ENCODE data around the gene BATF2. TPM values are rescaled to one million over a fixed set of nuclear protein-coding genes. Genes with fewer than 3 reads are reported as not detected.
"Not testable (repeated sequence)": the region's sequence is repeated elsewhere in the genome, so short reads cannot be mapped to it uniquely, and the experiment has no call there.

BATF2 gene, protein sequence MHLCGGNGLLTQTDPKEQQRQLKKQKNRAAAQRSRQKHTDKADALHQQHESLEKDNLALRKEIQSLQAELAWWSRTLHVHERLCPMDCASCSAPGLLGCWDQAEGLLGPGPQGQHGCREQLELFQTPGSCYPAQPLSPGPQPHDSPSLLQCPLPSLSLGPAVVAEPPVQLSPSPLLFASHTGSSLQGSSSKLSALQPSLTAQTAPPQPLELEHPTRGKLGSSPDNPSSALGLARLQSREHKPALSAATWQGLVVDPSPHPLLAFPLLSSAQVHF
- 0.97 TPM for polyA plus RNA-seq (ENCODE audit: insufficient read length)

DNA sequence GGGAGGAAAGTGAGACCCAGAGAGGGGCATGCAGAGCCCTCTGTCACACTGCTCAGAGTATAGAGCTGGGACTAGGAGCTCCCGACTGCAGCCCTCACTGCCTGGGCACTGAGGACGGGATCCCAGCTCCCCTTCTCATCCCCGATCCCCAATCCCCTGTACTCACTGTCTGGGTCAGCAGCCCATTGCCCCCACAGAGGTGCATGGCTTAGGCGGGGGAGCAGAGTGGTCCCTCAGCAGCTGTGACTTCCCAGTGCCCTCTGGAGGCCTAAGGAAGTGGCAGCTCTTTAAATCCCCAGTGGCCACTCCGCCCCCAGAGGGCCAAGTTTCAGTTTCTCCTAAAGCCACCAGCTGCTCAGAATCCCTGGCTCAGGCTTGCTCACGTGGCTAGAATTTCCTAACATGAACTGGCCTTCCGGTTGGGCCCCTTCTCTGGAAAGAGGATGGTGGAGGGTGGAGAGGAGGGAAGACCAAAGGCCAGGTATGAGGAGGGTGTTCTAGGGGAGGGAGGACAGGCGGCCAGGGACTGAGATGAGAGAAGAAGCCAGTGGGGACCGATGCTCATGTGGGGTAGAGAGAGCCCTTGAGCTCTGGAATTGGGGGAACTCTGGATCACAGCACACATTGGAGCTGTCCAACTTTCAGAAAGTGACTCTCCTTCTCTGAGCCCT, at the start of gene BATF2:
TSS of gene BATF2 (minus strand) at position 262 of the 671 bp plus-strand sequence. CDS start at position 205, 57 bp downstream.
- DNase-seq (ENCODE audit: low read depth), result no peak

DNA sequence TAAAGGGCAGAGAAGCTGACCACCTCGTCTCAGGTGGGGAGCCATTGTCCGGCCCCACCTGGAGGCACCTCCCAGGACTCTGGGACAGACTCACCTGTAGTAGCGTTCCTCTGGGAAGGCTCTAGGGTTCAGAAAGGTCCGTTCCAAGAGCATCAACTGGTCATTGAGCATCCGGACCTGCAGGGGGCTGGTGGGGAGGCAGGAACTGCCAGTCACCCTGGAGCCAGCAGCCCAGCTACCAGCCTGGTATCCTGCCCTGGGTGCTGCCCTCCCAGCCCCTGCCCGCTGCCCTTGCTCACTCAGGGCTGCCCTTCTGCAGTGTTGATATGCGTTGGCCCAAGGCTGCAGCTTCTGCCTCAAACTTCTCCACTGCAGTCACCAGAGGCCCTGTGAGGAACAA, 49.0 kb upstream of the BATF2 start:
- DNase-seq (ENCODE audit: low read depth), result no peak

- no peak for DNase-seq (ENCODE audit: low read depth)
These were observed 48.3 kb upstream of the BATF2 start for GRCh38 chr11:65045061-65045460.

- DNase-seq (ENCODE audit: low read depth), result no peak
These were observed 47.2 kb upstream of the BATF2 start for GRCh38 chr11:65043881-65044501.

- DNase-seq (ENCODE audit: low read depth), result no peak
These were observed 46.1 kb upstream of the BATF2 start for GRCh38 chr11:65042891-65043290.

DNA sequence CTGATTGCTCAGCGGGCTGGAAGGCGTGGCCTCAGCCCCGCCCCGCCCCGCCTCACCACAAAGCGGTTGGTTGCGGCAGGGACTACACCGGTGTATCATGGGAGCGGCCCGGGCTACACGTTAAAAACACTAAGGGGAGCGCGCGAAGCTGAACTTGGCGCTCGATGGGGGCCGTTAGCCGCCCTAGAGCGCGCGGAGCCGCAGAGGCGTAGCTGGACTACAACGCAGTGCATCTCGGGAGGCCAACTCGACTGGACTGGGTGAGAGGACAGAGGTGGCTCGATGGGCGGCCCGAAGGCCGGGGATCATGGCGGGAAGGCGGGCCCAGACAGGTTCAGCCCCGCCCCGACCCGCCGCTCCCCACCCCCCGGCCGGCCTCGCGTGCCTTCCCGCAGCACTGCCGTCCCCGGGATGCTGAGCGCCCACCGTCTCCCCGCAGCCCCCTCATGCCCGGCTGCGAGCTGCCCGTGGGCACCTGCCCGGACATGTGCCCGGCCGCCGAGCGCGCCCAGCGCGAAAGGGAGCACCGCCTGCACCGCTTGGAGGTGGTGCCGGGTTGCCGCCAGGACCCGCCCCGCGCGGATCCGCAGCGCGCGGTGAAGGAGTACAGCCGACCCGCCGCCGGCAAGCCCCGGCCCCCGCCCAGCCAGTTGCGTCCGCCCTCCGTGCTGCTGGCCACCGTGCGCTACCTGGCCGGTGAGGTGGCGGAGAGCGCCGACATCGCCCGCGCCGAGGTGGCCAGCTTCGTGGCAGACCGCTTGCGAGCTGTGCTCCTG, 44.3 kb upstream of the BATF2 start, which contains the start of gene SAC3D1:
TSS of gene SAC3D1 (plus strand) at position 364 of the 776 bp plus-strand sequence. CDS start at position 447, 83 bp downstream.
- peak; percentile 69 for DNase-seq (ENCODE audit: low read depth)

DNA sequence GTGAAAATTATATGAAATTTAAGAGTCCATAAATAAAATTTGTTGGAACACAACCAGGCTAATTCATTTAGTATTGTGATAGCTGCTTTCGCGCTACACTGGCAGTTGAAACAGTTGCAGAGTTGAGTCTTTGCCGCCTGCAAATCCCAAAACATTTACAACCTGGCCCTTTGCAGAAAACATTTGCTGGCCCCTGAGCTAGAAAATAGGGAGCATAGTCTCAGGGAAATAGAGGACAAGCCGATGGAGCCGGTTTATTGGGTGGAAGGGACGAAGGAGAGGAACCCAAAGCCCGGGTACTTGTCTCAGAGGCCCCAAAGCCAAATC, 43.7 kb upstream of the BATF2 start:
- DNase-seq (ENCODE audit: low read depth), result no peak

DNA sequence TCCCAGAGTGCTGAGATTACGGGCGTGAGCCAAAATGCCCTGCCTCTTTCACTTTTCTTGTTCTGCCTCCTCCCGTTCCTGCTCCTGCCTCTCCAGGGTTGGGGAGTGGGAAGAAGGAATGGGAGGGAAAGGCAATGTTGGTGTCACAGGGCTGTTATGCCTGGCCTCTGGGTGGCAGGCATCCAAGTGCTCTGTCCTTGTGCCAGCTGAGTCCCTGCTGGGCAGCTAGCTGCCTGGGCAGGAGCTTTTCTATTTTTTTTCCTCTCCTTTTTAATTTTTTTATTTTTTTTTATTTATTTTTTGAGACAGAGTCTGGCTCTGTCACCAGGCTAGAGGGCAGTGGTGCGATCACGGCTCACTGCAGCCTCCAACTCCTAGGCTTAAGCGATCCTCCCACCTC, 40.2 kb upstream of the BATF2 start:
- DNase-seq (ENCODE audit: low read depth), result no peak

DNA sequence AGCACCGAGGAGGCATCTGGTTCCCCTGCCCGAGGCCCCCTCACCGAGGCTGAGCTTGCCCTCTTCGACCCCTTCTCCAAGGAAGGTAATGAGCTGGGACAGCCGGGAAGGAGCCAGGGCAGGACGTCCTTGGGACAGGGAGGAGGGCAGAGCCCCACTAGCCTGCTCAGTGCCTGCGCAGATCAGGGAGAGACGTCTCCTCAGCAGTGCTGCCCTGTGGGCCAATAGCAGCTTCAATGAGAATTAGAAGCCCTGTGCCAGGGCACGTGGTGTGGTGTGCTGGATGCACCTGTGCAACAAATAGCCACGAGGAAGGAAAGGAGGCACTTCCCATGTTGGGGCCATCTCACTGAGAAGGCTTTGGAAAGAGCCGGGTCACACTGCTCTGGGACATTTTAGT, 38.8 kb upstream of the BATF2 start:
- no peak for DNase-seq (ENCODE audit: low read depth)

DNA sequence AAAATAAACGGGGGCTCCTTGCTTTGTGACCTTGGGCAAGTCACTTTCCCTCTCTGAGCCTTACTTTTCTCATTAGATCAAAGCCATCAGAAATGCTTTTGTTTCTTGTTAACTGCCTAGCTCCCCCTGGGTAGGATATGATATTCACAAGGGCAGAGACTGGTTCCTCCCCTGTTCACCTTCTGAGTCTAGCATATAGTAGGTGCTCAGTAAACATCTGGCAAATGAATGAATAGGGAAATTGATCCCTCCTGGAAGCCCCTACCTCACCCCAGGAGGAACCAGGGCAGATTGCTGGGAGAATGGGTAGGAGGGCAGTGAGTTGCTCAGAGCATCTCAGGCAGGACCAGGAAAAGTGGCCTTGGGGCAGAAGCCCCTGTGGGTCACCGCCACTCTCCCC, 37.7 kb upstream of the BATF2 start:
- no peak for DNase-seq (ENCODE audit: low read depth)

GRCh38 chr11:65032216-65032615, 35.4 kb upstream of the BATF2 start:
- no peak for DNase-seq (ENCODE audit: low read depth)

DNA sequence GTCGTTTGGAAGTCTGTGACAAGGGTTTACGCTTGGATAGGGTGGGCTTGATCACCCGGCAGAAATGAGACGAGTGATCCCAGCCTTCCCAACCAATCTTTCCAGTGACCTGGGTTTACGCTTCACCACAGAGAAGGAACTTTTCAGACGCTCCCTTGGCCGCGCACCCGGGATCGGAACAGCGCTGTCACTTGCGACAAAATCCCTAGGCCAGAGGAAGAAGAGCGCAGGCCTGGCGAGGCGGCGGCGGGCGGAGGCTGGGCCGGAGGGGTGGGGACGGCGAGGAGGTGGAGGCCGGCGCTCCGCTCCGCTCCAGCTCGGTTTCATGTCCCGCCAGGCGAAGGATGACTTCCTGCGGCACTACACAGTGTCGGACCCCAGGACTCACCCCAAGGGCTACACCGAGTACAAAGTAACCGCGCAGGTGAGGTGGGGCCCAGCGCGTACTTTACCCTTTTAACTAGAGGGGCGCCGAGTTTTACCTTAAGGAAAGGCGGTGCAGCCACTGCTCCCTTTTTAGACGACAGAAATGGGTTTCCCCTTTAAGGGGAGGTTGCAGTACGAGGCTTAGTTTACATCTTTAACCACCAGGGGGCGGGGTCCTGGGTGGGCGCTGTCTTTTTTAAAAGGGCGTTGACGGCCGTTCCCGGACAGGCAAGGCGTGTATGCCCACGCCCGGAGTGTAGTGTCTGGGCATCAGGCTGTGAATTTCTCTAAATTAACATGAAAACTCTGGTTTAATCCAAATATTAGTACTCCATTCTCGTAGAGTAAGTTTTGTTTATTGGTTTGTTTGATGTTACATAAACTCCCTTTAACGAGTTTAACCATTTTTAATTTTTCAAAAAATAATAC, 30.7 kb upstream of the BATF2 start, which contains the start of gene SNX15:
TSS of gene SNX15 (plus strand) at position 227 of the 855 bp plus-strand sequence. CDS start at position 326, 99 bp downstream.
- DNase-seq (ENCODE audit: low read depth), result peak; percentile 93

DNA sequence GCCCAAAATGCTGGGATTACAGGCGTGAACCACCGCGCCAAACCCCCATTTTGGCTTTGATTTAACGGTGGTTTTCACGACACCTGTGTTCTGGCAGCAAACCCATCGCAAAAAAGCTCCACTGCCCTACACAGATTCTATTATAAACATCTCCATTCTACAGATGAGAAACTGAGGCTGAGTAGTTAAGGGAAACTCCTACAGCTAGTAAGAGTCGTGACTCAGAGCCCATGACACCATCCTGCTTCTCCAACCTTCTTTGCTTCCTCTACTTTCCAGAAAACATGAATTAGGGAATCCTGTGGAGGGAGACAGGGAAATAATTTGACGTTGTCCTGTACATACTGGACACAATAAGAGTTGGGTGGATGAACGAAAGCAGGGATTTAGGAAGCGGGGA, 30.0 kb upstream of the BATF2 start:
- DNase-seq (ENCODE audit: low read depth), result no peak

GRCh38 chr11:65023502-65023901, 26.7 kb upstream of the BATF2 start:
- not testable (repeated sequence) for DNase-seq (ENCODE audit: low read depth)

GRCh38 chr11:65021509-65021908, 24.7 kb upstream of the BATF2 start:
- no peak for DNase-seq (ENCODE audit: low read depth)

DNA sequence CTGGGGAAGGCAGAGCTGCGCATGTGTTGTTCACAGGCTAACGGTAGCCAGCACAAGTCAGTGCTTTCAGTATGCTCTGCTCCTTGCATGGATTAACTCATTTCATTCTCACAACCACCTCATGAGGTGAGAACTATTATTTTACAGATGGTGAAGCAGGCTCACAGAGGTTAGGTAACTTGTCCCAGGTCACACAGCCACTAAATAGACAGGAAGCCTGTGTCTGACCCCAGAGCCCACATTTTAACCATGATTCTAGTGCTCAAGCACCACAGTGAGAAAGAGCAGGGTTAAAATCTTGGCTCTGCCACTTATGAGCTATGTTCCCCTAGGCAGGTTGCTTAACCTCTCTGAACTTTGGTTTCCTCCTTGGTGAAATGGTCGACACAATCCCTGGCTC, 24.2 kb upstream of the BATF2 start:
- no peak for DNase-seq (ENCODE audit: low read depth)

DNA sequence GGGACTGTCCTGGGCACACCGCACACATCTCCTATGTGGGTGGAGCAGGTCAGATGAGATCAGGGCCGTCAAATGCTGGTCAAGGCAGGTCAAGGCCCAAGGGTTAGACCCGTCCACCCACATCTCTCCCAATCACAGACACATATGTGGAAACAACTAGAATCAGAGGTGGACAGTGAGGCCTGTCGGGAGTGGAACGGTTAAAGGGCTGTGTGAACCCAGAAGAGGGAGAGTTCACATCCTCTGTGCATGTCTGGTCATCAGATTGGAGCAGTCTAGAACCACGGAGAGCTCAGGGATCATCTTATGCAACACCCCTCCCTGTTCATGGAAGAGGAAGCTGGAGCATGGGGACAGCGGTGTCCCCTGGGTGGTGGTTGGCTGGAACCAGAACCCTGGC, 23.1 kb upstream of the BATF2 start:
- DNase-seq (ENCODE audit: low read depth), result no peak

DNA sequence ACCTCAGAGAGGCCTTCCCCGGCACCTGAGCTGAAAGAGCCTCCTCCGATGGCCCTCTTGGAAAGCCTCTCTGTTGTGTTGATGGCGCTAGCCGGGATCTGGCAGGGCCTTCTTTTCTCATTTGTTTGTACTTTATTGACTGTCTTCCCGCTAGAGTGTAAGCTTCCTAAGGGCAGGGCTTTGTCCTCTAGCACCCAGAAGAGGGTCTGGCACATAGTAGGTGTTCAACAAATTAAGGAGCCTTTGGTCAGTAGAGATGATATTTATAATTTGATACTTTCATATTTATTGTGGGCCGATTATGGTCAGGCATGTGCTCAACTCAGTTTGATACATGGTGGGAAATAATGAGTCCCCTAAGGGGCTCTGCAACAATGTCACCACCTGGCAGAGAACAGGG, 21.2 kb upstream of the BATF2 start:
- DNase-seq (ENCODE audit: low read depth), result no peak

GRCh38 chr11:65016705-65017104, 19.9 kb upstream of the BATF2 start:
- no peak for DNase-seq (ENCODE audit: low read depth)

- DNase-seq (ENCODE audit: low read depth), result no peak
These were observed 18.0 kb upstream of the BATF2 start for GRCh38 chr11:65014726-65015227.
